Measurements from ENCODE around the gene EEF1G. TPM values are rescaled to one million over a fixed set of nuclear protein-coding genes. Genes with fewer than 3 reads are reported as not detected.

EEF1G gene
- total and polyA plus RNA-seq, 9 of the 15 experiments (the other 6 are each of a cell fraction or from before 2014, with no cell fraction given) = 985 to 2,349 (median 2,035) TPM

- TF ChIP-seq CBX8 (IDR thresholded peaks at IDR 0.05; ENCODE audit: borderline replicate concordance, extremely low read depth, low read depth, low read length, poor library complexity, severe bottlenecking) = no peak
- TF ChIP-seq NR2C2 (CRISPR knock-in tag; IDR thresholded peaks at IDR 0.05) = no peak
- peak; percentile 93 for TF ChIP-seq NR2C2 (tag; IDR thresholded peaks at IDR 0.05)
- TF ChIP-seq KLF13 (tag; IDR thresholded peaks at IDR 0.05; ENCODE audit: borderline replicate concordance, low read depth) = no peak; the same call in 1 of the 2 replicates
- no peak for TF ChIP-seq PTRF (tag; IDR thresholded peaks at IDR 0.05)
- no peak; the same call in 1 of the 2 replicates for TF ChIP-seq NKRF (IDR thresholded peaks at IDR 0.05; ENCODE audit: borderline replicate concordance)
- no peak for TF ChIP-seq KAT7 (CRISPR knock-in tag; IDR thresholded peaks at IDR 0.05; ENCODE audit: borderline replicate concordance)
- no peak for TF ChIP-seq SFPQ (IDR thresholded peaks at IDR 0.05; ENCODE audit: low read depth, low read length)
- no peak for TF ChIP-seq ILK (tag; IDR thresholded peaks at IDR 0.05; ENCODE audit: borderline replicate concordance, low read depth)
- no peak for TF ChIP-seq TAL1 (IDR thresholded peaks at IDR 0.05)
- TF ChIP-seq ATF2 (CRISPR knock-in tag; IDR thresholded peaks at IDR 0.05) = no peak
- no peak for TF ChIP-seq SUPT5H (IDR thresholded peaks at IDR 0.05)
- no peak for TF ChIP-seq NCOA6 (IDR thresholded peaks at IDR 0.05)
- no peak for TF ChIP-seq TRIM25 (IDR thresholded peaks at IDR 0.05; ENCODE audit: borderline replicate concordance)
- TF ChIP-seq ZNF408 (CRISPR knock-in tag; IDR thresholded peaks at IDR 0.05; ENCODE audit: low read depth) = no peak
- no peak for TF ChIP-seq ZNF431 (CRISPR knock-in tag; IDR thresholded peaks at IDR 0.05)
- TF ChIP-seq TGIF2 (CRISPR knock-in tag; IDR thresholded peaks at IDR 0.05) = no peak
- no peak for TF ChIP-seq NONO (IDR thresholded peaks at IDR 0.05; ENCODE audit: low read depth in 2 of 2, low read length in 1 of 2)
- peak; percentile 67; the same call in 1 of the 2 replicates for TF ChIP-seq DPF2 (IDR thresholded peaks at IDR 0.05)
- no peak for TF ChIP-seq ZNF212 (CRISPR knock-in tag; IDR thresholded peaks at IDR 0.05)
- peak; percentile 57 for TF ChIP-seq NEUROD1 (IDR thresholded peaks at IDR 0.05; ENCODE audit: borderline replicate concordance, low read depth, low read length, partially characterized antibody)
- no peak for TF ChIP-seq MAFK (IDR thresholded peaks at IDR 0.05; ENCODE audit: low read length)
Observed at GRCh38 chr11:62599069-62599696, 25.5 kb upstream of the EEF1G start (continued).

Data from K562 (cell line).